GM19395 (cell line): Measurements from ENCODE around the gene COL9A1.

Experiments used
- ATAC-seq: cut with Tn5 transposase; IDR thresholded peaks from one replicate; pipeline ENCODE4 v1.9.1; 2021; ENCODE audit warnings: mild to moderate bottlenecking, moderate library complexity; ENCODE audit not compliant: unreplicated experiment

The COL9A1 gene

DNA sequence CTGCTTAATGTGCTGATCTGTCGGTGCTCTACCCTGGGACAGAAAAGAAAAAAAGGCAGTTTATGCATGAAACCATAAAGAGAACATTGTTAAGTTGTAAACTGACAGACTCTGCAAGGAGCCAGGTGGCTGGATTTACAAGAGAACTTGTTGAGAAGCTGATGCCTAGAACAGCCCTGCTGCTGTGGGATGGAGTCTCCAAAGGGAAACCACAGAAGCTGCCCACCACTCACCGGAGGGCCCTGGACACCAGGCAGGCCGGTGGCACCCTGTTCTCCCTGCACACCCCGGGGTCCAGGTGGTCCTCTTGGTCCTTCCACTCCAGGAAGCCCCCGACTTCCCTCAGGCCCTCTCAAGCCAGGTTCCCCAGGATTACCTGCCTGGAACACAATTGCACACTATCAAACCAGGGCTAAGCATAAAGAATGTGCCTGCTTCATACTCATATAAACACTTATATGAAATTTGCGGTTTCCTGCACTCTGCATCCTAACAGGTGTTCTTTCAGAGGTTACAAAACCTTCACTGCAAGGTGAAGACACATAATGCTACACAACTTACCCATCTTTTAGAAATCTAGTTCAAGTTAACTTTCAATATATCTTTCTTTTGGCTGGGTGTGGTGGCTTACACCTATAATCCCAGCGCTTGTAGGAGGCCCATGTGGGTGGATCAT is 68.2 kb downstream of the COL9A1 start:
- ATAC-seq: no peak

- no peak for ATAC-seq
Observed at GRCh38 chr6:70231311-70231710, 71.6 kb downstream of the COL9A1 start.

GRCh38 chr6:70225055-70225454 is 77.8 kb downstream of the COL9A1 start:
- ATAC-seq: no peak

DNA sequence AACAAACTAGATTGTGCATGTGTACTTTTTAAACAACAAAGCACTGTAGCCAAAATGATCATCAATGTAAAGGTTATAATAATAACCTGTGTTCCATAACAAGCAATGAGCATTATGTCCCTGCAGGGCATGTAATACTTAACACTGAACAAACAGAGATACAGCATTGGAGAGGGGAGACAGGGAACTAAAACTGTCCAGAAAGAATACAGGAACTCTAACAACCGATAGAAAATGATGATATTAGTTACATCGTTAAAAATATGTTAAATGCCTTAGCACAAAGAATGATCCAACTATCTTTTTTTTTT is 80.5 kb downstream of the COL9A1 start:
- ATAC-seq: no peak

- ATAC-seq: no peak
Observed at GRCh38 chr6:70221715-70222438, 81.0 kb downstream of the COL9A1 start.

DNA sequence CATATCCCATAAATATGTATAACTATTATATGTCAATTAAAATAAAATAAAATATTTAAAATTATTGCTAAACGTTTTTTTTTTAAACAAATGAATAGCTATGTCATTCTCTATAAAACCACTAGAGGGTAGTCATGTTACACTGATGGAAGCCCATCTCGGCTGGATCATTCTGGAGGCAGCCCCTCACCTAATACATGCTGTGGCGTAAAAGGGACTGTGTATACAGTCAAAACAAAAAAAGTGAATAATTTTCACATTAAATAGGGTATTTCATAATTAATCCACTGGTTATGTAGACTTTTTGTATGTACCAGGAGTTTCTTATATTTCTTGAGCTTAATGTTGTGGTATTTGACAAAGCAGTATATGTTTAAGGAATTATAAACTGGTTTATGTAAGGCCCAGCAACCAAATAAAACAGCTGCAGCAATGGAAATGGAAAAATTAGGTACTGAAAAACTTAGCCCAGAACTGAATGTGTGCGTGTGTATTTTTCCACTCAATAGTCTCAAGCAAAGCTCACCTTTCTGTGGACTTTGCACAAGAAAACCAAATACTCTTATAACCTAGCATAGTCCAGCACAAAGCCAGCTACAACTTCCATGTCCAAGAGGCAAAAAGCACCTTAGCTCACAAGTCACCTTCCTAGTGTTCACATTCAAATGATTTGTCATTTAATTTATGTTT is 81.7 kb downstream of the COL9A1 start:
- ATAC-seq: no peak

GRCh38 chr6:70219943-70220613 is 82.8 kb downstream of the COL9A1 start:
- no peak for ATAC-seq

DNA sequence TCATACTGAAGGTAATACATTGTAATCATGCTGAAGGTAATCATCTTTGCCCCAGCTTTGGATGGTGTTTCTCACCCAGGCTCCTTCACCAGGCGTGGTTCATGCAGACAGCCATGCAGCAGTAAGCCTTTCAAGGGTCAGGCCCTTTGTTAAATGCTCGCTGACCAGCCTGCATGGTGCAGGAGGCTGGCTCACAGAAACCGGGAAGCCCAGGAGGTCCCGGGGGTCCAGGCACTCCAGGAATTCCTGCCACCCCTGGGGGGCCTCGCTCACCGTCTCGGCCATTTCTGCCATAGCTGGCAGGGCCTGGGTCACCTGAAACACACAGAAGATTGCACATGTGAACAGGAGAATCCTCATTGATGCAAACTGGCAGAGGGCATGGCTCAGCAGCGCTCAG is 86.1 kb downstream of the COL9A1 start:
- no peak for ATAC-seq

DNA sequence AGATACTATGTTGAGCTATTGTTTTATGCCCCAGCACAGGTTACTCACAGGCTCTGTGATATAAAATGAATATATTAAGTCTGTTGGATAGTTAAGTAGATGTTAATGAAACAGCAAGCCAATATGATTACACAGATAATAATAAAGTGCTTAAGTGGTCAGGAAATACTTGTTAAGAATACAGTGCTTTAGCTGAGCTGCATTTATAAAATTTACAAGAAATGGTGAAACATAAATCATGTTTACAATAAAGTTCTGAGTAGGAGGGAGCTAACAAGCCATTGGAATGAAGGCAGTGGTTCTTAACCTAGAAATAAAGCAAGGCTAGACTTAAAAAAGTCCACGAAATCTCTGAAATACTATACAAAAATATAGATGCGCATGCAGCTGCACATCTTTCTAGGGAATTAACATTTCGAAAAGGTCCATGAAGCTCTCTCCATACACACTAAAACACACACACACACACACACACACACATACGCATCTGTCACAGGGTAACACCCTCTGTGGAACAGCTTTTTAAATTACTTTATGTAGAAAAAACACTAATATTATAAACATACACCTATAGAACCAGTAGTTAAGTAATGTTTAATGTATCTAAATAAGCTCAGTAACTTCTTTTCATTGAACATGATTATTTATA is 87.3 kb downstream of the COL9A1 start:
- no peak for ATAC-seq

- no peak for ATAC-seq
Observed at GRCh38 chr6:70210462-70210861, 92.4 kb downstream of the COL9A1 start.

GRCh38 chr6:70208235-70208790 is 94.6 kb downstream of the COL9A1 start:
- no peak for ATAC-seq

- no peak for ATAC-seq
Observed at GRCh38 chr6:70198785-70199184, 104.1 kb downstream of the COL9A1 start.

DNA sequence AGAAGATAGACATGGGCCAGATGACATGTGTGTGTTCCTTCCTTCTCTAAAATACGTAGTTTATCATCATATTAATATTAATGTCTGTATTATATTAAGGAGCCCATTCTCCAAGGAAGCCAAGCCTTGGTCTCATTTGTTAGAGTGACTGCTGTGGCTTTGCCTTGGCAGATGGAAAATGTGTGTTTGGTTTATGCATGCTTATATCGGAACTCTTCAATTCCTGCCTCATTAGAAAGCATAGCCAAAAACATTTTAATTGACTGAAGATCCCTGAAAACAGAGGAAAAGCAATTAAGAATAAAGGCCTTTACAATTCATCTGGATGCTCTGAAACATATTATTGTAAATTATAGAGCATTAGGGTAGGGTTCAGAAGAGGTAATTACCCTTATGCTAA is 106.4 kb downstream of the COL9A1 start:
- ATAC-seq: no peak

- ATAC-seq: no peak
Observed at GRCh38 chr6:70194421-70194820, 108.5 kb downstream of the COL9A1 start.

- no peak for ATAC-seq
Observed at GRCh38 chr6:70188202-70188601, 114.7 kb downstream of the COL9A1 start.

- ATAC-seq: no peak
Observed at GRCh38 chr6:70186461-70186860, 116.4 kb downstream of the COL9A1 start.

- ATAC-seq: no peak
Observed at GRCh38 chr6:70184723-70185122, 118.2 kb downstream of the COL9A1 start.

- ATAC-seq: no peak
Observed at GRCh38 chr6:70183538-70183937, 119.3 kb downstream of the COL9A1 start.

DNA sequence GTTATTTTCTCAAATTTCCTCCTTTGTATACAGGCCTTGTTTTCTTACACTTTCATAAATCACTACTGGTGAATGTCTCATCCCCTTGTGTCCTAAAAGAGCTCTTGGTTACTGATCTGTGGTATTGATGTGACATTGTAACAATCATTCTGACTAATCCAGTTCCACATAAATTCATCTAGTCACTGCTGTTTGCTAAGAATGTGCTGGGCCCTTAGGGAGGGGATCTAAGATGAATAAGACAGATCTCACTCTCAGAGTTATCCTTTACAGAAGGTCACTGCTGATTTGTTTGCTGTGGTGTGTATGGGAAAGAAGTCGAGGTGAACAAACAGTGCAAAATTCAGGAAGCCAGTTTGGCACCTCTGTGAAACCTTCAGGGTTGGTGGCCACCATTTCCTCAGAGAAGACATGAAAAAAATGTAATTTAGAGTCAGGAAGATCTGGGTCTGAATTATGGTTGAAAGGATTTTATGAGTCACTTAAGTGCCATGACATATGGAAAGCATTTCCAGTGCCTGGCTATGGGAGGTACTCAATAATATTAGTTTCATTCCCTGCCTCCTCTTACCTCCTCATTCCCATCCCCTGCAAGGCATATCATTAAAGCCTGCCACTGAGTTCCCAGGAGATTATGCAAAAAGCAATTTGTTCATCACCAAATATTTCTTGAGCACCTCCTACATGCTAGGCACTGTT is 121.8 kb downstream of the COL9A1 start:
- ATAC-seq: no peak

GRCh38 chr6:70180183-70180900 is 122.5 kb downstream of the COL9A1 start:
- ATAC-seq: no peak
